ENCODE results near the gene LRRC23.

Gene LRRC23

GRCh38 chr12:6927379-6928021, 22.9 kb downstream of the LRRC23 start, which contains the start of gene ATN1:
ATN1 (plus strand) TSS chr12:6927959; CDS start chr12:6934002, 6,043 bp downstream.
- Histone ChIP-seq H3K4me1 (peaks cover 7 to 72% (median 52%) of the 10 kb centered on the region in 4 donors), H3K4me3 (peak within 1 kb of the TSS; percentile 97 to 99), H3K36me3 (peaks cover 0 to 14% (median 0%) of the 10 kb centered on the region in 3 donors), H3K9me3 (no peaks in the 10 kb centered on the region), H3K27me3 (no peaks in the 10 kb centered on the region), H3K27ac (peak within 1 kb of the TSS; percentile 99)
- no peak for TF ChIP-seq CTCF (IDR thresholded peaks at IDR 0.05)
- peak; percentile 86 to 96 for DNase-seq
- intact Hi-C loops (cut with DNase I; ENCODE audit: low total_unique reads): no loop called here

- Histone ChIP-seq H3K27me3 (no peaks in the 10 kb centered on the region), H3K36me3 (peaks cover 0 to 7% (median 0%) of the 10 kb centered on the region in 3 donors), H3K4me3 (peak overlapping the region; percentile 97 to 99), H3K4me1 (peaks cover 7 to 79% (median 57%) of the 10 kb centered on the region in 4 donors), H3K27ac (peak overlapping the region; percentile 99), H3K9me3 (no peaks in the 10 kb centered on the region)
- no peak for DNase-seq
- no peak for TF ChIP-seq CTCF (IDR thresholded peaks at IDR 0.05)
- intact Hi-C loops (cut with DNase I; ENCODE audit: low total_unique reads): no loop called here
These were observed 23.5 kb downstream of the LRRC23 start for GRCh38 chr12:6928022-6928702.

- no peaks in the 10 kb centered on the region for H3K27me3 ChIP-seq
- peaks cover 7 to 84% (median 61%) of the 10 kb centered on the region in 4 donors for H3K4me1 ChIP-seq
- intact Hi-C loops (cut with DNase I; ENCODE audit: low total_unique reads): no loop called here
- no peak for TF ChIP-seq CTCF (IDR thresholded peaks at IDR 0.05)
- DNase-seq: no peak
- peak overlapping the region; percentile 99 for H3K27ac ChIP-seq
- H3K4me3 ChIP-seq: peak overlapping the region; percentile 97 to 99
- peaks cover 0 to 5% (median 2%) of the 10 kb centered on the region in 3 donors for H3K36me3 ChIP-seq
- no peaks in the 10 kb centered on the region for H3K9me3 ChIP-seq
These were observed 24.2 kb downstream of the LRRC23 start for GRCh38 chr12:6928703-6929407.

GRCh38 chr12:6929466-6930452, 25.1 kb downstream of the LRRC23 start:
- H3K9me3 ChIP-seq: no peaks in the 10 kb centered on the region
- DNase-seq: no peak
- peaks cover 0 to 14% (median 10%) of the 10 kb centered on the region in 3 donors for H3K36me3 ChIP-seq
- H3K27ac ChIP-seq: peak overlapping the region; percentile 99
- peak overlapping the region; percentile 97 to 99 for H3K4me3 ChIP-seq
- no peaks in the 10 kb centered on the region for H3K27me3 ChIP-seq
- no peak for TF ChIP-seq CTCF (IDR thresholded peaks at IDR 0.05)
- intact Hi-C loops (cut with DNase I; ENCODE audit: low total_unique reads): no loop called here
- peaks cover 7 to 85% (median 62%) of the 10 kb centered on the region in 4 donors for H3K4me1 ChIP-seq

GRCh38 chr12:6932766-6933165, 28.1 kb downstream of the LRRC23 start:
- intact Hi-C loops (cut with DNase I; ENCODE audit: low total_unique reads): no loop called here
- Histone ChIP-seq H3K27ac (peak overlapping the region; percentile 31 to 99), H3K4me1 (peaks cover 0 to 72% (median 56%) of the 10 kb centered on the region in 4 donors), H3K36me3 (peaks cover 11 to 37% (median 12%) of the 10 kb centered on the region in 3 donors), H3K4me3 (no peak overlapping the region), H3K27me3 (no peaks in the 10 kb centered on the region), H3K9me3 (no peaks in the 10 kb centered on the region)
- DNase-seq: no peak
- TF ChIP-seq CTCF (IDR thresholded peaks at IDR 0.05): no peak

Data from tibial artery (tissue), 4 donors.